ENCODE measurements around the gene PM20D1.
"Not testable (repeated sequence)": the region's sequence is repeated elsewhere in the genome, so short reads cannot be mapped to it uniquely, and the experiment has no call there.

The PM20D1 gene, protein sequence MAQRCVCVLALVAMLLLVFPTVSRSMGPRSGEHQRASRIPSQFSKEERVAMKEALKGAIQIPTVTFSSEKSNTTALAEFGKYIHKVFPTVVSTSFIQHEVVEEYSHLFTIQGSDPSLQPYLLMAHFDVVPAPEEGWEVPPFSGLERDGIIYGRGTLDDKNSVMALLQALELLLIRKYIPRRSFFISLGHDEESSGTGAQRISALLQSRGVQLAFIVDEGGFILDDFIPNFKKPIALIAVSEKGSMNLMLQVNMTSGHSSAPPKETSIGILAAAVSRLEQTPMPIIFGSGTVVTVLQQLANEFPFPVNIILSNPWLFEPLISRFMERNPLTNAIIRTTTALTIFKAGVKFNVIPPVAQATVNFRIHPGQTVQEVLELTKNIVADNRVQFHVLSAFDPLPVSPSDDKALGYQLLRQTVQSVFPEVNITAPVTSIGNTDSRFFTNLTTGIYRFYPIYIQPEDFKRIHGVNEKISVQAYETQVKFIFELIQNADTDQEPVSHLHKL

DNA sequence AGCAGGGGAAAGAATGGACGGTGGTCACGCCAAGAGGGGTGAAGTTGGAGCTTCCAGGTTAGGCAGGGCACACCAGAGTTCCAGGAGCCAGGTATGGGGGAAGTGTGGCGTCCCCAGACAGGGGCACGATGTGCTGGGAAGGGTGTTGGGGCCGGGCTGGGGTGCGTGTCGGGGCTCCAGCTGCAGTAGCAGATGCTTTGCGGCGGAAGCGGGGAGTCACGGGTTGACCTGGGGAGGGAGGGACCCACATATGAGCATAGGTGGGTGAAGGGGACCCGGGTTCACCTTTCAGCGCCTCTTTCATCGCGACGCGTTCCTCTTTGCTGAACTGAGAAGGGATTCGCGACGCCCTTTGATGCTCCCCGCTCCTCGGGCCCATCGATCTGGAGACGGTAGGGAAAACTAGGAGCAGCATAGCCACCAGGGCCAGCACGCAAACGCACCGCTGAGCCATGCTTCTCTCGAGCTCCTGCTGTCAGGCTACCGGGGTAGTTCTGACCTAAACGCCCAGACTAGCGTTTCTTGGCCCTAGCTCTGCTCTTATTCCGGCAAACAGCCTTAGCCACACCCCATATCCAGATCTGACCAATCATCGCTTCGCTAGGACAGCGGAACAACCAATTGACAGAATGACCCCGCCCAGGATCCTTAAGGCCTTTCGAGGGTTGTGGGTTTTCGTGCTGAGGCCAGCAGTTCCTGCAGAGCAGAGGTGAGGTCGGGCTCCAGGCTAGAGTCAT lies at the start of gene PM20D1:
TSS of gene PM20D1 (minus strand) at position 514 of the 737 bp plus-strand sequence. CDS start at position 454, 60 bp downstream.
- no peak for FAIRE-seq
- DNase-seq (ENCODE audit: insufficient read length, low spot score) = no peak
- TF ChIP-seq POLR2A (IDR thresholded peaks at IDR 0.05; ENCODE audit: low read depth, low read length) = no peak

DNA sequence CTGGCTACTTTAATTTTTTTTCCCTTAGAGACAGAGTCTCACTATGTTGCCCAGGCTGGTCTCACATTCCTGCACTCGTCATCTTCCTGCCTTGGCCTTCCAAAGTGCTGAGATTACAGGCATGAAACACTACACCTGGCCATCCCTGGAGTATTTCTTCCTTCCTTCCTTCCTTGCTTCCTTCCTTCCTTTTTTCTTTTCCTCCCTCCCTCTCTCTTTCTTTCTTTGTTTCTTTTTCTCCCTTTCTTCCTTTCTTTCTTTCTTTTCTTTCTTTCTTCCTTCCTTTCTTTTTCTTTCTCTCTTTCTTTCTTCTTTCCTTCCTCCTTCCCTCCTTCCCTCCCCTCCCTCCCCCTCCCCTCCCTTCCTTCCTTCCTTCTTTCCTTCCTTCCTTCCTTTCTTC lies 46.4 kb upstream of the PM20D1 start:
- DNase-seq (ENCODE audit: insufficient read length, low spot score) = no peak
- TF ChIP-seq POLR2A (IDR thresholded peaks at IDR 0.05; ENCODE audit: low read depth, low read length) = no peak
- FAIRE-seq = no peak

DNA sequence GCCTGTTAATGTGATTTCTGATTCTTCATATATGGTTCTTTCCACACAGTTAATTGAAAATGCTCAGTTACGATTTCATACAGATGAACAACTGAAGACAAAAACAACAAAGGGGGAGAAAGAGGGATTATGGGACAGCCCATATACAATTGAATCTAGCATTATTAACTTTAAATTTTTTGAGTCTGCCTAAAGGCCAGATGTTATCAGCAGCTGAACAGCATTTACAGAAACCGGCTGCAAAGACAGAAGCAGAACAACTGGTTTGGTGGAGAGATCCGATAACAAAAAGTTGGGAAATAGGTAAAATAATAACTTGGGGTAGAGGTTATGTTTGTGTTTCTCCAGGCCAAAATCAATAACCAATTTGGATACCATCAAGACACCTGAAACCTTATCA lies 44.2 kb upstream of the PM20D1 start:
- DNase-seq (ENCODE audit: insufficient read length, low spot score); FAIRE-seq: not testable (repeated sequence)

DNA sequence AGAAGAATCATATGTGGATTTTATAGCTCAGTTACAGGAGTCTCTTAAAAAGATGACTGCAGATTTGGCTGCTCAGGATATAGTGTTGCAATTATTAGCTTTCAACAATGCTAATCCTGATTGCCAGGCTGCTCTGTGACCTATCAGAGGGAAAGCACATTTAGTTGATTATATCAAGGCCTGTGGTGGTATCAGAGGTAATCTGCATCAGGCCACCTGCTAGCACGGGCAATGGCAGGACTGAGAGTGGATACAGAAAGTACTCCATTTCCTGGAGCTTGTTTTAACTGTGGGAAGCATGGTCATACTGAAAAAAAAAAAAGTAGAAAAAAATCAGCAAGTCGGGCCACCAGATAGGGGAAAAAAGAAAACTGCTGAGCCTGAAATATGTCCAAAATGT lies 42.2 kb upstream of the PM20D1 start:
- DNase-seq (ENCODE audit: insufficient read length, low spot score); FAIRE-seq: not testable (repeated sequence)

DNA sequence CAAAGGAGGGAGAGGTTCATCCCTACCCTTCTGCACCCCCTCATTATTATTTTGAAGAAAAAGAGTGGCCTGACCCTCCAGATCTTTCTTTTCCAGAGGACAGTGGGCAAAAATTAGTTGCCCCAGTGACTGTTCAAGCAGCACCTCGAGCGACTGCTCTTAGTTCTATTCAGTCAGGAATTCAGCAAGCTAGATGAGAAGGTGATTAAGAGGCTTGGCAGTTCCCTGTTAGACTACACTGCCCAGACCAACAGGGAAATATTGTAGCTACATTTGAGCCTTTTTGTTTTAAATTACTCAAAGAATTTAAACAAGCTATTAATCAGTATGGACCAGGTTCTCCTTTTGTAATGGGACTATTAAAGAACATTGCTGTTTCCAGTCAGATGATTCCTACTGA lies 41.5 kb upstream of the PM20D1 start:
- not testable (repeated sequence) for FAIRE-seq; DNase-seq (ENCODE audit: insufficient read length, low spot score)

DNA sequence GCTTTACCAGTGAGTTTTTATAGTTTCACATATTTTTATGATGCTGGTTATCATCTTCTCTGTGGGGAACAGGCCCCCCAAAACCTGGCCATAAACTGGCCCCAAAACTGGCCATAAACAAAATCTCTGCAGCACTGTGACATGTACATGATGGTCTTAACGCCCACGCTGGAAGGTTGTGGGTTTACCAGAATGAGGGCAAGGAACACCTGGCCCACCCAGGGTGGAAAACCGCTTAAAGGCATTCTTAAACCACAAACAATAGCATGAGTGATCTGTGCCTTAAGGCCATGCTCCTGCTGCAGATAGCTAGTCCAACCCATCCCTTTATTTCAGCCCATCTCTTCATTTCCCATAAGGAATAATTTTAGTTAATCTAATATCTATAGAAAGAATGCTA lies 40.7 kb upstream of the PM20D1 start:
- DNase-seq (ENCODE audit: insufficient read length, low spot score); FAIRE-seq: not testable (repeated sequence)

DNA sequence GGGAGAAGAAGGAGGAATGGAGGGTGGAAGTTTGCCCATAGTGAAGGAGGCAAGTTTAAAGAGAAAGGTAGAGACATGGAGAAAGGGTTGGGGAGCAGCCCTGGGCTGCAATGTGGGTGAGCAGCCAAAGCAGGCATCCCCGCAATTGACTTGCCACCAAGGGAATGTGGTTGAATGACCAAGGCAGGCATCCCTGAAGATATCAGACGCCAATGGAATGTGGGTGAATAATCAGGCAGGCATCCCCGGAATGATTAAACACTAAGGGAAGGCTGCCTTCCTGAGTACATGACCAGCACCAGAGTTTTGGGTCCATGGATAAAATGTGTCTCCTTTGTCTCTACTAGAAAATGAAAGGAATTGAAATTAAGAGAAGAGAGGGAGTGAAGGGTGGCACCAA lies 39.8 kb upstream of the PM20D1 start:
- DNase-seq (ENCODE audit: insufficient read length, low spot score) (peak; percentile 37), FAIRE-seq (peak; percentile 15)

DNA sequence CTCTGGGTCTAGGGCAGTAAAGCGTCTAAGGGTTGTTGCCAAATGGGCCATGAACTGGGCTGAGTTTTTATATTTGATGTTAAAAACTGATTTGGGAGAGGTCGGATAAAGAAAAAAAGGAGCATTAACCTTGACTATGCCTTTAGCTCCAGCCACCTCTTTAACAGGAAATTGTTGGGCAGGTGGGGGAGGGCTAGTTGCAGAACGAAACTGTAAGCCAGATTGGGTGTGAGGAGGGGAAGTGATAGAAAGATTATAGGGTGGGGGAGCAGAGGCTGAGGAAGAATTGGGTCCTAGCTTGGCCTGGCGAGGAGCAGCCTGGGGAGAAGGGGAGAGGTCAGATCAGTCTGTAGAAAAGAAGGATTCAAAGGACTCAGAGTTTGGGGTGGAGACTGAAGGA lies 39.1 kb upstream of the PM20D1 start:
- not testable (repeated sequence) for DNase-seq (ENCODE audit: insufficient read length, low spot score); FAIRE-seq

DNA sequence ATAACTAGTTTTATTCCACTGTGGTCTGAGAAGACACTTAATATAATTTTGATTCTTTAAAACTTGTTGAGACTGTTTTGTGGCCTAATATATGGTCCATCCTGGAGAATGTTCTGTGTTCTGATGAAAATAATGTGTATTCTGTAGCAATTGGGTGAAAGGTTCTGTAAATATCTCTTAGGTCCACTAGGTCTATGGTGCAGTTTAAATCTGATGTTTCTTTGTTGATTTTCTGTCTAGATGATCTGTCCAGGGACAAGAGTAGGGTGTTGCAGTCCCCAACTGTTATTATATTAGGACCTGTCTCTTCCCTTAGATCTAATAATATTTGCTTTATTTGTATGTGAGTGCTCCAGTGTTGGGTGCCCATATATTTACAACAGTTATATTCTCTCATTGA lies 33.9 kb upstream of the PM20D1 start:
- TF ChIP-seq POLR2A (IDR thresholded peaks at IDR 0.05; ENCODE audit: low read depth, low read length) = no peak
- FAIRE-seq = no peak
- no peak for DNase-seq (ENCODE audit: insufficient read length, low spot score)

DNA sequence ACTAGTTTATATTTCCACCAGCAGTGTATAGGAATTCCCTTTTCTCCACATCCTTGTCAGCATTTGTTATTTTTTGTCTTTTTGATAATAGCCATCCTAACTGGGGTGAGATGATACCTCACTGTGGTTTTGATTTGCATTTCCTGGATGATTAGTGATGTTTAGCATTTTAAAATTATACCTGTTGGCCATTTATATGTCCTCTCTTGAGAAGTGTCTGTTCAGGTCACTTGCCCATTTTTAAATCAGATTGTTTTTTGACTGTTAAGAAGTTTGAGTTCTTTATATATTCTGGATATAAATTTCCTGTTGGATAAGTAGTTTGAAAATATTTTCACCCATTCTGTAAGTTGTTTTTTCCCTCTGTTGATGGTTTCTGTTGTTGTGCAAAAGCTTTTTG lies 31.0 kb upstream of the PM20D1 start:
- no peak for TF ChIP-seq POLR2A (IDR thresholded peaks at IDR 0.05; ENCODE audit: low read depth, low read length)
- DNase-seq (ENCODE audit: insufficient read length, low spot score) (no peak), FAIRE-seq (no peak)

DNA sequence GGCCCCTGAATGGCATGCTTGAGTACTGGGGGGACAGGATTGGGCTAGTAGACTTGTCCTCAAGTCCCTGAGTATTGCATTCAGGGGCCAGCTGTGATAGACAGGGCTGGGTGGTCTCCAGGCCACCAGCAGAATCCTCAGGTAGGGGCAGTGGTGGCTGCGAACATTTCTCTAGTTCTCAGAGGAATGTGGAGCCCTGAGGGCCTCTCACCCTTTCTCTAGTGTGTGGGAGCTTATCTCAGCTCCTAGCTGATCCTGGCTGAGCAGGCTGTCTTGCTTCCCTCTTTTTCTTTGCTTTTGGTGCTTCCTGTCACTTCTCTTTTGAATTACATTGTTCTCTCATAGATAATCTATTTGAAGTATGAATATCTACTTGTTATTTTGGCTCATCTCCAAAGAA lies 30.0 kb upstream of the PM20D1 start:
- no peak for TF ChIP-seq POLR2A (IDR thresholded peaks at IDR 0.05; ENCODE audit: low read depth, low read length)
- no peak for FAIRE-seq

DNA sequence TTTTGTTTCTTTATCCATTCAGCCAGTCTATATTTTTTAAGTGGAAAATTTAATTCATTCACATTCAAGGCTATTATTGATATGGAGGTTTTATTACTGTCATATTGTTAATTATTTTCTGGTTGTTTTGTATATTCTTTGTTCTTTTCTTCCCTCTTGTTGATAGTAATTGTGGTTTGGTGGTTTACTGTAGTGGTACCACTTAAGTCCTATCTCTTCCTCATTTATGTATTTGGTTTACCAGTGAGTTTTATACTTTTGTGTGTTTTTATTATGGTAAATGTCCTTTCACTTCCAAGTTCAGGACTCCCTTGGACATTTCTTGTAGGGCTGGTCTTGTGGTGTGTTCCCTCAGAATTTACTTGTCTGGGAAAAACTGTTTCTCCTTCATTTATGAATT lies 28.1 kb upstream of the PM20D1 start:
- FAIRE-seq = no peak
- no peak for TF ChIP-seq POLR2A (IDR thresholded peaks at IDR 0.05; ENCODE audit: low read depth, low read length)
- no peak for DNase-seq (ENCODE audit: insufficient read length, low spot score)

More for the DNA sequence above, 30.0 kb upstream of the PM20D1 start:
- no peak for DNase-seq (ENCODE audit: insufficient read length, low spot score)

DNA sequence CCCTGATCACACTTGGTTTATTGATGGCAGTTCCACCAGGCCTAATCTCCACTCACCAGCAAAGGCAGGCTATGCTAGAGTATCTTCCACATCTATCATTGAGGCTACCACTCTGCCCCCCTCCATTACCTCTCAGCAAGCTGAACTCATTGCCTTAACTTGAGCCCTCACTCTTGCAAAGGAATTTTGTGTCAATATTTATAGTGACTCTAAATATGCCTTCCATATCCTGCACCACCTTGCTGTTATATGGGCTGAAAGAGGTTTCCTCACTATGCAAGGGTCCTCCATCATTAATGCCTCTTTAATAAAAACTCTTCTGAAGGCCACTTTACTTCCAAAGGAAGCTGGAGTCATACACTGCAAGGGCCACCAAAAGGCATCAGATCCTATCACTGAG lies 23.2 kb upstream of the PM20D1 start:
- DNase-seq (ENCODE audit: insufficient read length, low spot score); FAIRE-seq: not testable (repeated sequence)

DNA sequence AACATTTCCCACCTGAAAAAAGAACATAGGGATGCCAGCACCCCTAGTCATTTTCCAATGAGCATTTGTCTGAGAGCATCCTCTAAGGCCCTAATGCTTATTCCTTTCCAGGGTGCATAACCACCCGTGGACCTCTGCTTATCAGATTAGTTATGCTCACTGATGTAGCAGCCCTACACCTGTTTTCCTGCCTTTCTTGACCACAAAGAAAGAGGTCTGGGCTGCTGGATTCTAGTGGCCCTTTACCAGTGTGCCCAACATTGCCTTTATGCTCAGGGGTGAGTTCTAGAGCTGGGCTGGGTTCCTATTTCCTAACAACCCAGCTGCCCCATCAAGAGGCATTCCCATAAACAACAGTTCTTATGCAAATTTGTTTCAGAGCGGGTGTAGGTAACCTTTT lies 20.3 kb upstream of the PM20D1 start:
- FAIRE-seq (no peak), DNase-seq (ENCODE audit: insufficient read length, low spot score) (no peak)
- no peak for TF ChIP-seq POLR2A (IDR thresholded peaks at IDR 0.05; ENCODE audit: low read depth, low read length)

DNA sequence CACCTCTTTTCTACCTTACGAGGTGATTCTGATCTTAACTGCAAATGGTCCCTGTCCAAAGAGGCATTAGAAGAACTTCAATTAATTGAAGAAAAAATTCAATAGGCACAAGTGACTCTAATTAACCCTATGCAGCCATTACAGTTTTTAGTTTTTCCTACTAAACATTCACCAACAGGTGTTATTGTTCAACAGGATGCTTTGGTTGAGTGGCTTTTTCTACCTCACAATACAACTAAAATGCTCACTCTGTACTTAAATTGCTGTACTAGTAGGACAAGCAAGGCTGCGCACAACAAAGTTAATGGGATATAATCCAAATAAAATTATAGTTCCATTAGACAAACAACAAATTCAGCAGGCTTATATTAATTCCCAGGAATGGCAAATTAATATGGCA lies 11.6 kb upstream of the PM20D1 start:
- no peak for FAIRE-seq
- no peak for TF ChIP-seq POLR2A (IDR thresholded peaks at IDR 0.05; ENCODE audit: low read depth, low read length)

More for the DNA sequence above, 11.6 kb upstream of the PM20D1 start:
- no peak for DNase-seq (ENCODE audit: insufficient read length, low spot score)

Measured in H54 (cell line).